Activated T-cell treated with anti-CD3 and anti-CD28 coated beads, Interleukin-2, amount 50 U/mL, for 24 hours (primary cell): ENCODE data around the gene ARG2.
"Not testable (repeated sequence)": the region's sequence is repeated elsewhere in the genome, so short reads cannot be mapped to it uniquely, and the experiment has no call there.

Source experiments
- DNase-seq: peaks from one replicate; pipeline ENCODE4 v3.0.0-alpha.2; 2020
- H3K27ac Mint-ChIP-seq: 2 replicates; pipeline ENCODE4 v1.8.0; 2020; ENCODE audit warnings: mild to moderate bottlenecking, mixed read lengths
- H3K27me3 Mint-ChIP-seq: 2 replicates; pipeline ENCODE4 v1.8.0; 2020; ENCODE audit warnings: mixed read lengths
- H3K36me3 Mint-ChIP-seq: 2 replicates; pipeline ENCODE4 v1.8.0; 2020; ENCODE audit warnings: low read depth, mixed read lengths
- H3K4me1 Mint-ChIP-seq: 2 replicates; pipeline ENCODE4 v1.8.0; 2020; ENCODE audit warnings: low read depth, mixed read lengths
- H3K4me3 Mint-ChIP-seq: 2 replicates; pipeline ENCODE4 v1.8.0; 2020; ENCODE audit warnings: mild to moderate bottlenecking, moderate library complexity, mixed read lengths
- H3K9me3 Mint-ChIP-seq: 2 replicates; pipeline ENCODE4 v1.8.0; 2020; ENCODE audit warnings: mixed read lengths

ARG2 gene

GRCh38 chr14:67579636-67580035, 40.1 kb upstream of the ARG2 start:
- no peaks in the 10 kb centered on the region for H3K9me3 Mint-ChIP-seq
- DNase-seq = no peak
- no peaks in the 10 kb centered on the region for H3K27me3 Mint-ChIP-seq
- no peaks in the 10 kb centered on the region for H3K4me1 Mint-ChIP-seq
- H3K36me3 Mint-ChIP-seq = no peaks in the 10 kb centered on the region
- no peak overlapping the region for H3K4me3 Mint-ChIP-seq
- H3K27ac Mint-ChIP-seq = no peak overlapping the region

- no peak overlapping the region for H3K27ac Mint-ChIP-seq
- H3K27me3 Mint-ChIP-seq = no peaks in the 10 kb centered on the region
- no peak for DNase-seq
- no peaks in the 10 kb centered on the region for H3K4me1 Mint-ChIP-seq
- no peaks in the 10 kb centered on the region for H3K9me3 Mint-ChIP-seq
- H3K36me3 Mint-ChIP-seq = no peaks in the 10 kb centered on the region
- no peak overlapping the region for H3K4me3 Mint-ChIP-seq
Measured at GRCh38 chr14:67580336-67581171, 39.2 kb upstream of the ARG2 start.

GRCh38 chr14:67581643-67582042, 38.1 kb upstream of the ARG2 start:
- Mint-ChIP-seq H3K36me3 (peaks cover 3% of the 10 kb centered on the region), H3K4me3 (no peak overlapping the region), H3K9me3 (no peaks in the 10 kb centered on the region), H3K27ac (no peak overlapping the region), H3K4me1 (no peaks in the 10 kb centered on the region), H3K27me3 (no peaks in the 10 kb centered on the region)
- no peak for DNase-seq

GRCh38 chr14:67582061-67582460, 37.7 kb upstream of the ARG2 start:
- H3K27ac Mint-ChIP-seq = no peak overlapping the region
- H3K4me1 Mint-ChIP-seq = no peaks in the 10 kb centered on the region
- no peaks in the 10 kb centered on the region for H3K27me3 Mint-ChIP-seq
- no peaks in the 10 kb centered on the region for H3K9me3 Mint-ChIP-seq
- H3K36me3 Mint-ChIP-seq = peaks cover 4% of the 10 kb centered on the region
- DNase-seq = no peak
- H3K4me3 Mint-ChIP-seq = no peak overlapping the region

- Mint-ChIP-seq H3K9me3 (no peaks in the 10 kb centered on the region), H3K27me3 (no peaks in the 10 kb centered on the region)
Measured at GRCh38 chr14:67583711-67584644, 35.7 kb upstream of the ARG2 start.

GRCh38 chr14:67584978-67585377, 34.7 kb upstream of the ARG2 start:
- DNase-seq = no peak
- no peak overlapping the region for H3K4me3 Mint-ChIP-seq
- no peak overlapping the region for H3K27ac Mint-ChIP-seq
- no peaks in the 10 kb centered on the region for H3K9me3 Mint-ChIP-seq
- no peaks in the 10 kb centered on the region for H3K27me3 Mint-ChIP-seq
- H3K4me1 Mint-ChIP-seq = no peaks in the 10 kb centered on the region
- peaks cover 28% of the 10 kb centered on the region for H3K36me3 Mint-ChIP-seq

More at GRCh38 chr14:67583711-67584644, 35.7 kb upstream of the ARG2 start:
- Mint-ChIP-seq H3K36me3 (peaks cover 19% of the 10 kb centered on the region), H3K4me1 (no peaks in the 10 kb centered on the region), H3K27ac (no peak overlapping the region), H3K4me3 (no peak overlapping the region)
- no peak for DNase-seq

GRCh38 chr14:67586369-67586768, 33.4 kb upstream of the ARG2 start:
- Mint-ChIP-seq H3K27ac (peak overlapping the region; percentile 23), H3K36me3 (peaks cover 38% of the 10 kb centered on the region)
- DNase-seq = no peak

GRCh38 chr14:67589204-67589770, 30.4 kb upstream of the ARG2 start:
- no peaks in the 10 kb centered on the region for H3K4me1 Mint-ChIP-seq
- no peaks in the 10 kb centered on the region for H3K27me3 Mint-ChIP-seq
- H3K9me3 Mint-ChIP-seq = no peaks in the 10 kb centered on the region
- peak overlapping the region; percentile 35 for H3K27ac Mint-ChIP-seq
- no peak overlapping the region for H3K4me3 Mint-ChIP-seq
- no peak for DNase-seq
- H3K36me3 Mint-ChIP-seq = peaks cover 66% of the 10 kb centered on the region

More at GRCh38 chr14:67586369-67586768, 33.4 kb upstream of the ARG2 start:
- H3K27me3 Mint-ChIP-seq = no peaks in the 10 kb centered on the region
- H3K4me3 Mint-ChIP-seq = no peak overlapping the region
- no peaks in the 10 kb centered on the region for H3K9me3 Mint-ChIP-seq
- H3K4me1 Mint-ChIP-seq = no peaks in the 10 kb centered on the region

GRCh38 chr14:67593650-67594049, 26.1 kb upstream of the ARG2 start:
- not testable (repeated sequence) for H3K27me3 Mint-ChIP-seq, DNase-seq, H3K4me3 Mint-ChIP-seq, H3K27ac Mint-ChIP-seq, H3K9me3 Mint-ChIP-seq
- peaks cover 74% of the 10 kb centered on the region for H3K36me3 Mint-ChIP-seq
- H3K4me1 Mint-ChIP-seq = peaks cover 26% of the 10 kb centered on the region

- Mint-ChIP-seq H3K27ac (no peak overlapping the region), H3K36me3 (peaks cover 70% of the 10 kb centered on the region), H3K27me3 (no peaks in the 10 kb centered on the region), H3K4me3 (no peak overlapping the region), H3K9me3 (peaks cover 2% of the 10 kb centered on the region), H3K4me1 (peaks cover 36% of the 10 kb centered on the region)
- no peak for DNase-seq
Measured at GRCh38 chr14:67595392-67595791, 24.3 kb upstream of the ARG2 start.

GRCh38 chr14:67599698-67600561, 19.8 kb upstream of the ARG2 start, which contains the start of gene PIGH:
TSS of gene PIGH (minus strand) at chr14:67600268. CDS start at chr14:67600203, 65 bp downstream.
- peak within 1 kb of the TSS; percentile 86 for H3K4me3 Mint-ChIP-seq
- peak; percentile 98 for DNase-seq
- H3K4me1 Mint-ChIP-seq = peaks cover 43% of the 10 kb centered on the region
- H3K36me3 Mint-ChIP-seq = peaks cover 34% of the 10 kb centered on the region
- no peaks in the 10 kb centered on the region for H3K27me3 Mint-ChIP-seq
- peak within 1 kb of the TSS; percentile 94 for H3K27ac Mint-ChIP-seq
- peaks cover 2% of the 10 kb centered on the region for H3K9me3 Mint-ChIP-seq

- H3K27me3 Mint-ChIP-seq, DNase-seq, H3K9me3 Mint-ChIP-seq: not testable (repeated sequence)
- Mint-ChIP-seq H3K27ac (peak overlapping the region; percentile 94), H3K36me3 (peaks cover 30% of the 10 kb centered on the region), H3K4me1 (peaks cover 42% of the 10 kb centered on the region), H3K4me3 (peak overlapping the region; percentile 86)
Measured at GRCh38 chr14:67600562-67600974, 19.2 kb upstream of the ARG2 start.

- no peak for DNase-seq
- Mint-ChIP-seq H3K36me3 (peaks cover 18% of the 10 kb centered on the region), H3K9me3 (peaks cover 2% of the 10 kb centered on the region), H3K4me3 (no peak overlapping the region), H3K27ac (no peak overlapping the region), H3K4me1 (peaks cover 31% of the 10 kb centered on the region), H3K27me3 (no peaks in the 10 kb centered on the region)
Measured at GRCh38 chr14:67602076-67602475, 17.6 kb upstream of the ARG2 start.
